Fibroblast of mammary gland (primary cell): ENCODE results near the gene TRIM54.

Experiments used
- DNase-seq: peaks from one replicate; pipeline ENCODE4 v3.0.0-alpha.2; 2010; ENCODE audit warnings: low read depth
- H3K4me3 ChIP-seq: 2 replicates; pipeline ENCODE4 v1.5.1; 2011; ENCODE audit warnings: low read depth, mild to moderate bottlenecking, low read length, moderate library complexity; ENCODE audit not compliant: control insufficient read depth
- CTCF ChIP-seq: conservative IDR thresholded peaks from 2 replicates; pipeline ENCODE4 v1.5.1; 2011; ENCODE audit warnings: low read depth, low read length, inconsistent platforms; ENCODE audit not compliant: control insufficient read depth, insufficient read depth

Gene TRIM54

GRCh38 chr2:27256855-27257454, 25.3 kb upstream of the TRIM54 start:
- no peak for TF ChIP-seq CTCF
- no peak for DNase-seq
- H3K4me3 ChIP-seq, result no peak overlapping the region

- no peak for DNase-seq
- H3K4me3 ChIP-seq, result no peak overlapping the region
- TF ChIP-seq CTCF, result no peak
Measured at GRCh38 chr2:27258051-27258450, 24.2 kb upstream of the TRIM54 start.

- TF ChIP-seq CTCF, result no peak
- no peak overlapping the region for H3K4me3 ChIP-seq
- no peak for DNase-seq
Measured at GRCh38 chr2:27261241-27261925, 20.8 kb upstream of the TRIM54 start.

- no peak overlapping the region for H3K4me3 ChIP-seq
- no peak for DNase-seq
- TF ChIP-seq CTCF, result no peak
Measured at GRCh38 chr2:27261926-27262298, 20.3 kb upstream of the TRIM54 start.

GRCh38 chr2:27262379-27263286, 19.6 kb upstream of the TRIM54 start, which contains the start of gene SLC30A3:
Gene SLC30A3, minus strand, starts transcription at chr2:27263047. Its CDS starts 141 bp downstream, at chr2:27262906.
- DNase-seq, result peak; percentile 27
- no peak for TF ChIP-seq CTCF
- H3K4me3 ChIP-seq, result peak within 1 kb of the TSS; percentile 12

- H3K4me3 ChIP-seq, result peak overlapping the region; percentile 12
- no peak for TF ChIP-seq CTCF
- DNase-seq, result no peak
Measured at GRCh38 chr2:27263287-27264252, 18.7 kb upstream of the TRIM54 start.
